NCI-H2171 treated with DMSO at 0.1 percent for 48 hours (cell line): ENCODE data around the gene KIAA1958.

ENCODE experiments used
- DNase-seq: peaks from one replicate; lab custom pipeline; 2025; lab: John Stamatoyannopoulos, UW

KIAA1958 gene

DNA sequence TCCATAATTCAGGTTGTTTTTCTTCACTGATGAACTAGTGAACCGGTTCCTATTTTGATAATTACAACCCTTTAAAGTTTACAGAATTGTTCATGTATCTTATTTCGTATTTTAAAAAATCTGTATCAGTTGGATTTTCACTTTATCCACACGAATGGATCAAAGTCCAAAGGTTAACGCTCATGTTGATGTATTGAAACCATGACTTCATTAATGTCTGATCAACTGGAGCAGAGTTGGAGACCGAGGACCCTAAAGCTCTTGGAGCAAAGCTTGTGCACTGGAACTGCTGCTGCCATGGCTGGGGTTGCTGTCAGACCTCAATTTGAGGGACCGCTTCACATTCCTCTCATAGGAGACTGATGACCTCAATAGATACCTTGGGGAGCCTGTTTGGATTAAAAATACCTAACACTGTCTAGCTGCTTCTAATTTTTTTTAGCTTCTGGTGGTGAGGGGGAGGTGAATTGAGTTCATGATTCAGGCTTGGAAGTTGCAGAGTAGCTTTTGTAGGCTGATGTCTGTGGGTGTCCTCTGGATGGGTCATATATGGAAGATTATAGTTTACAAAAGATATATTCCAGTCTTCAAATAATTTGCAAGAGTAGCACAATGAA, 45.1 kb downstream of the KIAA1958 start:
- DNase-seq: no peak

DNA sequence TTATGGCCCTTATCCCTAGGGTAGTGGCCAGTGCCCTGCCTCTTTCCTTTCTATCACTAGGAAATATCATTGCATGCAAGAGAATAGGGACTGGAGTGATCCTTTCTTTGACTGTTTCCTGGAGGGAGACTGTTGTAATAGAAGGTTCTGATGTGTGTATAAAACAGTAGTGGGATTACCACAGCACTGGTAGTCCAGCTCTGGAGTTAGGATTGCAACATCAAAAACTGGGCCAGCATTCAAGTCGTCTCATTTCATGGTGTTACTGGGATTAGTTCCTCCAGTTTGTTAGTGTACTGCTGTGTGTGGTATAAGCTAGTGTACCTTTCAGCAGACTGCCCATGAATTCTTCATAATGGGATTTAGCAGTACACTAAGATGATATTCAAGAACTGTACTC, 45.8 kb downstream of the KIAA1958 start:
- no peak for DNase-seq

DNA sequence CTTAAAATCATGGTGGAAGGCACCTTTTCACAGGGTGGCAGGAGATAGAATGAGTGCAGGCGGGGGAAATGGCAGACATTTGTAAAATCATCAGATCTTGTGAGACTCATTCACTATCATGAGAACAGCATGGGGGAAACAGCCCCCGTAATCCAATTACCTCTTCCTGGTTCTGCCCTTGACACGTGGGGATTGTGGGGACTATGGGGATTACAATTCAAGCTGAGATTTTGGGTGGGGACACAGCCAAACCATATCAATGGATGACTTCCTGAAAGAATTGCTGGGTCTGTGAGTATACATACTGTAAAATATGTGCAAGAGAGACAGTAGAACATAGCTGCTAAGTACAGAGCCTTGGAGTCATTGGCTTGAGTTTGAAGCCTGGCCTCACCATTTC, 47.0 kb downstream of the KIAA1958 start:
- no peak for DNase-seq

DNA sequence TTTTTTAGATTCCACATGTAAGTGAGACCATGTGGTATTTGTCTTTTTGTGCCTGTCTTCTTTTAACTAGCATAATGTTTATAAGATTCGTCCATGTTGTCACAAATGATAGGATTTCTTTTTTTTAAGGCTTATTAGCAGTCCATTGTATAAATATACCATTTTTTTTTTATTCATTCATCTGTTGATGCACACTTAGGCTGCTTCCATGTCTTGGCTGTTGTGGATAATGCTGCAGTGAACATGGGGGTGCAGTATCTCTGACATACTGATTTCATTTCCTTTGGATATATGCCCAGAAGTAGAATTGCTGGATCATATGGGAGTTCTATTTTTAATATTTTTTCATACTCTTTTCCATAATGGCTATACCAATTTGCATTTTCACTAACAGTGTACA, 48.7 kb downstream of the KIAA1958 start:
- no peak for DNase-seq

GRCh38 chr9:112535811-112536210, 49.2 kb downstream of the KIAA1958 start:
- no peak for DNase-seq

- no peak for DNase-seq
Observed at GRCh38 chr9:112537561-112537960, 50.9 kb downstream of the KIAA1958 start.

DNA sequence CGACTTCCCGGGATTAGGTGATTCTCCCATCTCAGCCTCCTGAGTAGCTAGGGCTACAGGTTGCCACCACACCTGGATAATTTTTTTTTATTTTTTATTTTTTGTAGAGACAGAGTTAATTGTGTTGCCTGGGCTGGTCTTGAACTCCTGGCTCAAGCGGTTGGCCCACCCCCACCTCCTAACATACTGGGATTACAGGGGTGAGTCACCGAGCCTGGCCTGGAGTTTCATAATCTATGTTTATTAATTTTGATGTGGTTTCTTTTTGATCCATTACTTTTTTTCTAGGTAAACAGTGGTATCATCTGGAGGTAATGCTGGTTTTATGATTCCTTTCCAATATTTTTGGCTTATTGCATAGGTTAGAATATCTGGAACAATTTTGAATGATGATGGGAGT, 54.2 kb downstream of the KIAA1958 start:
- no peak for DNase-seq

GRCh38 chr9:112541685-112542084, 55.1 kb downstream of the KIAA1958 start:
- DNase-seq: peak; percentile 50

DNA sequence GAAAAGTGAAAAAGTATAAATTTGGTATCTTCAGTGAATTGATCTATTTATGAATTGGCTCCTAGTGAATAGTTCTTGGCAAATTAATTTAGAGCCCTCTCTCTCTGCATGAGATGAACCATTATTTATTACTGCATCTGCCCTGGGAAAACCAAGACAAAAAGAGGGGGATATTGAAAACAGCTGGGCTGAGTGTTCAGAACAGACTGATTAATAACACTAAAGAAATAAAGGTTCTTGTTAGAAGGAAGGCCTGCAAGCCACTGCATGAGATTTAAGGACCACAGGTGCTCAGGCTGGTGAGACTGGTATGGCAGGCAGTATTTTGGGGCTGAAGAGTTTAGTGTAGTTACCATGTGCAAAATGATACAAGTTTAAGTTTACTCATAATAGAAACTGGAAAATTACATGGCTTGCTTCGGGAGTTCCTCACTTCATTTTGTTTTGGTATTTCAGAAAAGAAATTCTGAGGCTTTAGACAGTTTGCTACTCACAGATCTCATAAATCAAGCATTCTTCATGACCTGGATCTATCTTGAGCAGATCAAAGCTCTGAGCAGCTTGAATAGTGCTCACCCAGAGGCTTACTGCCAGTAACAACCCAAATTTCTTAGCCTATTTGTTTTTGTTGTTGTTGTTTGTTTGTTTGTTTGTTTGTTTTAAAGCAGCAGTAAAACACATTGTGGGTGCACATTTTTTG, 56.1 kb downstream of the KIAA1958 start:
- DNase-seq: peak; percentile 6

DNA sequence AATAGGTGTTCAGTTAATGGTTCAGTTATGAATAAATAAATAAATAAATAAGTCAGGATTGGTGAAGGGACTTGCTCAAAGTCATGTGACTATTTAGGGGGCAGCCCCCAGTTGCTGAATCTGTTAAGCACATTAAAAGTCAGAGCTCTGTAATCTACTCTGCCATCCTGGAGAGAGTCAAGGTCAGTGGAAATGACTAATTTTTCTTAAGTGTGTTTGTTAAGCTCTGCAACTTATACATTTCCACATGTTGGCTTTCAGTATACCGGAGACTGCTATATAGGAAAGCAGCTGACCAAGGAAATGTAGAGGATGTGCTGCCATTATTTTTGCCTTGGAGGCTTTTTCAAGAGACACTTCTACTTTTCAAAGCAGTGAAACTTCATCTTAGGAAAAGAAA, 57.9 kb downstream of the KIAA1958 start:
- no peak for DNase-seq

- no peak for DNase-seq
Observed at GRCh38 chr9:112545237-112545636, 58.6 kb downstream of the KIAA1958 start.

- no peak for DNase-seq
Observed at GRCh38 chr9:112546149-112547012, 59.8 kb downstream of the KIAA1958 start.

DNA sequence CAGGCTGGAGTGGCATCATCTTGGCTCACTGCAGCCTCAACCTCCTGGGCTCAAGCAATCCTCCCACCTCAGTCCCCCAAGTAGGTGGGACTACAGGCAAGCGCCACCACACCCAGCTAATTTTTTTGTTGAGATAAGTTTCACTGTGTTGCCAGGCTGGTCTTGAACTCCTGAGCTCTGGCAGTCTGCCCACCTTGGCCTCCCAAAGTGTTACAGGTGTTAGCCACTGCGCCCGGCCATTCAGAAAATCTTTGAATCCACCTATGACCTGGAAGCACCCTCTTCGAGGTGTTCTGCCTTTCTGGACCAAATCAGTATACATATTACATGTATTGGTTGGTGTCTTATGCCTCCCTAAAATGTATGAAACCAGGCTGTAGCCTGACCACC, 61.4 kb downstream of the KIAA1958 start:
- DNase-seq: no peak

DNA sequence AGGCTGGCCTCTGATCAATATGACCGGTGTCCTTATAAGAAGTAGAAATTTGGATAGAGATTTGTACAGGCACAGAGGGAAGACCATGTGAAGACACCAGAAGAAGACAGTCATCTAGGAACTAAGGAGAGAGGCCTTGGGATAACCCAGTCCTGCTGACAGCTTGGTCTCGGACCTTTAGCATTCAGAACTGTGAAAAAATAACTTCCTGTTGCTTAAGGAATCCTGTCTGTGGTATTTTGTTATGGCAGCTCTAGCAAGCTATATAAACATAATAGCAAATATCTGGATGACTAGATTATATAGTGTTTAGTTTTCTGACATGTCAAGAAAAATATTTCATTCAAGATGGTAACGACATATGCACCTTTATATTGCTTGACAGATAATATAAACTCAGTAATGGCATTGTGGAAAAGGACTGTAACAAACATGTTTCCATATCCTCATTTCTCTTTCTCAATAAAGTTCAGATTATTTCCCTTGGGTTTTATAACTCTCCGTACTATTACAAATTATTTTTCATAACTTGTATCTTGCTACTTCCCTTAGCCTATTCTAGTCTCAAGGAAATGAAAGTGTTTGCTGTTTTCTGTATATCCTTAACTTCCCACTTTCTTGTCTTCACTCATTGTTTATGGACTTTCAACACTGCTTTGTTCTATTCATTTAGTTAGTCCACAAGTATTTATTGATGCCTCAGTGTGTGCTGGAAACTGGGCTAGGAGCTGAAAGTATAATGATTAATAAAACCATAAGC, 62.4 kb downstream of the KIAA1958 start:
- no peak for DNase-seq

DNA sequence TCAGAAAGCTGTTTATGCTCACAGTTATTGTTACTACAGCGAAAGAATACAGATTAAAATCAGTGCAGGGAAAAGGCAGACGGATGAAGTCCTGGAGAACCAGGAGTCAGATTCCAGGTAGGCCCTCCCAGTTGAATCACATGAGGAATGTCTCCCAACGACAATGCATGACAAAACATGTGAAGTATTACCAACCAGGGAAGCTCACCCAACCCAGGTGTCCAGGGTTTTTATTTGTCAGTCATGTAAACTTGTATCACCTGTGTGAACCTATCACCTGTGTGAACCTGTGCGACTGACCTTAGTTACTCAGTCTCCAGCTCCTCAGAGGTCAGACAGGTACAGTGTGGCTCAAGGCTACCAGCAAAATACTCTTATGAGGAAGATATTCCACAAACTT, 63.9 kb downstream of the KIAA1958 start:
- no peak for DNase-seq

- DNase-seq: no peak
Observed at GRCh38 chr9:112551641-112552040, 65.0 kb downstream of the KIAA1958 start.

DNA sequence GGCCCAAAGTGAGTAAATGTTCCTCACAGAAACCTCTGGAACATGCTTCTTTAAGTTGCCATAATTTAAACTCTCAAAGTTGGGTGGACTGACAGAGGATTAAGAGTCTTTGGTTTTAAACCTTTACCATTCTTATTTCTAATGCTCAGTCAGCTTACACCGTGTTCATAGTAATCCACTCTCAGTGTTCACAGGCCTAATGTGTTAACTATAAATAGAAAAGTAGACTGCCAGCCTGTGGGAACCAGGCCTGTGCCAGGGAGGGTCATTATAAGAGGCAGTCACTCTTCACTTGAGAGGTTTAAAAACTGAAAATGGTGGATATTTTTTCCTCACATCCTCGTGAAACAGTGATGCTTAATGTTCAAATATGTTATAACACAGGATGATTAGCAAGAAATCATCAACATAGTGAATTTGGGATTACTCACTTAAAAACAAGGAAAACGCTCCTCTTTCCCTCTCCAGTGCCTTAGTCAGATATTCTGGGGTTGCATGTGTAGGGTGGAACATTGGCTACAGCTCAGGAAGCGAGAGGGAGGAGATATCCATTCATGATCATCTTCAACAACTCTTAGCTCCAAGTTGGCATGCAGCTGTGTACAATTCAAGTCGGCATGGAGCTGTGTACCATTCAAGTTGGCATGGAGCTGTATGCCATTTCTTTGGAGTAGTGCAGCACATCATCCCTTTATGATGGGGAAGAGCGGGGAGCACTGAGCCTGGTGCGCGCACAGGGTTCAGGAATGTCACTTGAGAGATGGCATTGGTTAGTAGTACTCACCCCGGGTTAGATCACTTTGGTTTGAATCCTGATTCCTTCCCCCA, 65.8 kb downstream of the KIAA1958 start:
- no peak for DNase-seq

DNA sequence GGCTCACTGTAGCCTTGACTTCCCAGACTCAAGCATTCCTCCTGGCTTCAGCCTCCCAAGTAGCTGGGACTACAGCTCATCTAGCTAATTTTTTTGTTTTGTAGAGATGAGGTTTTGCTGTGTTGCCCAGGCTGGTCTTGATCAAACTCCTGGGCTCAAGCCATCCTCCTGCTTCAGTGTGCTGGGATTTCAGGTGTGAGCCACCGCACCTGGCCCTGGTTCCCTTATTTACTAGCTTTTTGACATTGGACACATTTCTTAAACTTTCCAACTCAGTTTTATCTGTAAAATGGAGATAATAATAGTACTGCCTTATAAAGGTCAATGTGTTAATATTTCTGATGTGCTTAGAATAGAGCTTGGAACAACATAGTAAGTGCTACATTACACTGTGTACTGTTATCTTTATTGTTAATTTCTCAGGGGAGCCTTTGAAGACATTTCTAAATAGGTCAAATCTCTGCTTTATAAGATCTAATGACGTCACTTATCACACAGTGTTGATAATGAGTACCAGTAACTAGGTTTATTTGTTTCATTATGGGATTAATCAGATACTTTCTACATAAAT, 66.7 kb downstream of the KIAA1958 start:
- DNase-seq: no peak

GRCh38 chr9:112554516-112554915, 67.9 kb downstream of the KIAA1958 start:
- DNase-seq: no peak

DNA sequence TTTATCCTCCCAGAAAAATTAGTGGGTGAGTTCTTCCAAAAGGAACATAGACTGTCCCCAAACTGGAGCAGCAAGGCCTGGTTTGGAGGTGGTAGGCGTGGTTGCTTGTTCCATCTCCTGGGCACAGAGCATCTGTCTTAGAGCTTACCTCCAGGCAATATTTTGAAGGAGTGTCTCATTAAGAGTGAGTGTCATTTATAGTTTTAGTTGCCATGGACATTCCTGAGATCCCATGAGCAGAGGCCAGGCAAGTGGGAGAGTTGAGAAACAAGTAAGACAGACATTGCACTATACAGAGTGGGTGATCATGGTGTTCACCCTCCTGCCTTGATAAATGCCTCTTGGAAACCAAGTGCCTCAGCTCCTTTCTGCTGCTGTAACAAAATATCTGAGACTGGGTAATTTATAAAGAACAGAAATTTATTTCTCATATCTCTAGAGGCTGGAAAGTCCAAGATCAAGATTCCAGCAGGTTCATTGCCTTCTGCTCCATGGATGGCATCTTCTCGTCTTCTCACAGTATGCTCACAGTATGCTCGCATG, 68.5 kb downstream of the KIAA1958 start:
- DNase-seq: no peak
